H1 (cell line): Measurements from ENCODE around the gene COL17A1. TPM values are rescaled to one million over a fixed set of nuclear protein-coding genes. Genes with fewer than 3 reads are reported as not detected.
A peak's percentile ranks its signal among the peaks of the same experiment; 100 is the strongest.

ENCODE experiments used
- CTCF ChIA-PET: fragments of 300-600 bp; sonication (Branson Sonifier 250); formaldehyde crosslinking; loops from one replicate; lab custom pipeline; 2021; ENCODE audit not compliant: partially characterized antibody; lab: Charles Lee
- POLR2A ChIA-PET: fragments of 300-600 bp; sonication (Branson Sonifier 250); formaldehyde crosslinking; loops from one replicate; lab custom pipeline; 2021; ENCODE audit warnings: inconsistent platforms; ENCODE audit not compliant: partially characterized antibody; lab: Charles Lee
- DNase-seq, 2 experiments: peaks; one replicate each; pipeline versions ENCODE4 v3.0.0 to v3.0.0-alpha.2; 2010 to 2022; ENCODE audit warnings: low spot score in 2 of 2, low read depth in 1 of 2, mixed read lengths in 1 of 2
- FAIRE-seq: peaks from 2 replicates; lab custom pipeline; 2011; peaks lifted over from hg19 to GRCh38; lab: Jason Lieb, UNC
- H2AFZ ChIP-seq: 2 replicates; pipeline ENCODE4 v1.8.1; 2012; ENCODE audit warnings: low read length, inconsistent platforms
- H2AK5ac ChIP-seq: 2 replicates; pipeline ENCODE4 v1.6.1; 2013; ENCODE audit warnings: low read depth, low read length
- H2BK120ac ChIP-seq: replicated peaks from 2 replicates; pipeline ENCODE3; 2013; ENCODE audit warnings: low read depth, low read length, inconsistent platforms
- H2BK12ac ChIP-seq: 2 replicates; pipeline ENCODE4 v1.6.1; 2013; ENCODE audit warnings: low read depth, low read length
- H2BK15ac ChIP-seq: 2 replicates; pipeline ENCODE4 v1.6.1; 2013; ENCODE audit warnings: low read length
- H2BK20ac ChIP-seq: 2 replicates; pipeline ENCODE4 v1.6.1; 2013; ENCODE audit warnings: low read length
- H2BK5ac ChIP-seq: 2 replicates; pipeline ENCODE4 v1.6.1; 2013; ENCODE audit warnings: low read depth, low read length
- H3K14ac ChIP-seq: 2 replicates; pipeline ENCODE4 v1.6.1; 2013; ENCODE audit warnings: inconsistent platforms; ENCODE audit not compliant: insufficient read length
- H3K18ac ChIP-seq: 2 replicates; pipeline ENCODE4 v1.6.1; 2013; ENCODE audit warnings: low read length; ENCODE audit errors: extremely low read depth
- H3K23ac ChIP-seq: 2 replicates; pipeline ENCODE4 v1.6.1; 2013; ENCODE audit warnings: inconsistent platforms; ENCODE audit not compliant: insufficient read length
- H3K23me2 ChIP-seq: 2 replicates; pipeline ENCODE4 v1.6.1; 2013; ENCODE audit warnings: low read depth, low read length
- H3K27ac ChIP-seq: 2 replicates; pipeline ENCODE4 v1.6.1; 2011; ENCODE audit warnings: low read depth, low read length, inconsistent platforms
- H3K27me3 ChIP-seq, 4 experiments: replicated peaks in 1 of 4; 1 replicate in 1 of 4; 2 replicates in 3 of 4; pipeline versions ENCODE4 v1.6.1 to v1.8.1; 2011 to 2013; ENCODE audit warnings: low read length in 3 of 4, mild to moderate bottlenecking in 3 of 4, inconsistent platforms in 2 of 4, mixed read lengths in 2 of 4, moderate library complexity in 1 of 4; ENCODE audit not compliant: control insufficient read depth in 3 of 4, insufficient read depth in 3 of 4; ENCODE audit errors: extremely low read depth in 1 of 4
- H3K36me3 ChIP-seq, 4 experiments: 2 replicates each; pipeline versions ENCODE4 v1.6.1 to v1.8.1; 2011 to 2013; ENCODE audit warnings: mild to moderate bottlenecking in 4 of 4, low read length in 3 of 4, moderate library complexity in 2 of 4, control low read depth in 1 of 4, inconsistent platforms in 1 of 4; ENCODE audit not compliant: insufficient read depth in 4 of 4, control insufficient read depth in 2 of 4
- H3K4ac ChIP-seq: replicated peaks from 2 replicates; pipeline ENCODE3; 2013; ENCODE audit warnings: low read length, low read depth, mixed read lengths, inconsistent platforms; ENCODE audit not compliant: insufficient read length
- H3K4me1 ChIP-seq, 4 experiments: replicated peaks in 1 of 4; 1 replicate in 1 of 4; 2 replicates in 3 of 4; pipeline versions ENCODE4 v1.6.1 to v1.8.1; 2011 to 2013; ENCODE audit warnings: low read length in 3 of 4, inconsistent platforms in 2 of 4, mixed read lengths in 1 of 4; ENCODE audit not compliant: insufficient read depth in 4 of 4, control insufficient read depth in 3 of 4
- H3K4me2 ChIP-seq, 2 experiments: 2 replicates each; pipeline versions ENCODE4 v1.6.1 to v1.8.1; 2011 to 2013; ENCODE audit warnings: low read depth in 2 of 2, low read length in 2 of 2, control low read depth in 1 of 2, inconsistent platforms in 1 of 2, mild to moderate bottlenecking in 1 of 2; ENCODE audit not compliant: insufficient read depth in 1 of 2
- H3K4me3 ChIP-seq, 4 experiments: fragments of 200-600, 300-600 bp in 1 of 4; sonication (generic), shearing (Covaris generic), sonication (Bioruptor Twin) in 1 of 4; 2 replicates each; pipeline versions ENCODE4 v1.5.1 to v1.8.1; 2011 to 2016; ENCODE audit warnings: low read length in 4 of 4, low read depth in 3 of 4, control low read depth in 2 of 4, inconsistent platforms in 2 of 4, mild to moderate bottlenecking in 2 of 4, mixed read lengths in 1 of 4, moderate library complexity in 1 of 4; ENCODE audit not compliant: insufficient read depth in 2 of 4; ENCODE audit errors: extremely low read depth in 1 of 4
- H3K56ac ChIP-seq: replicated peaks from 2 replicates; pipeline ENCODE3; 2013; ENCODE audit warnings: low read depth, mild to moderate bottlenecking, mixed read lengths, low read length, inconsistent platforms; ENCODE audit not compliant: insufficient read length
- H3K79me1 ChIP-seq: 2 replicates; pipeline ENCODE4 v1.6.1; 2013; ENCODE audit warnings: low read depth, low read length, control low read depth
- H3K79me2 ChIP-seq, 2 experiments: 2 replicates each; pipeline versions ENCODE4 v1.6.1 to v1.8.1; 2012 to 2013; ENCODE audit warnings: low read length in 2 of 2, mild to moderate bottlenecking in 2 of 2, inconsistent platforms in 1 of 2; ENCODE audit not compliant: insufficient read depth in 2 of 2, control insufficient read depth in 1 of 2
- H3K9ac ChIP-seq, 4 experiments: replicated peaks in 1 of 4; 1 replicate in 1 of 4; 2 replicates in 3 of 4; pipeline versions ENCODE4 v1.6.1 to v1.8.1; 2011 to 2013; ENCODE audit warnings: low read depth in 3 of 4, low read length in 3 of 4, control low read depth in 2 of 4, mild to moderate bottlenecking in 2 of 4, moderate library complexity in 2 of 4, inconsistent platforms in 1 of 4; ENCODE audit errors: extremely low read depth in 1 of 4
- H3K9me3 ChIP-seq, 2 experiments: 2 replicates each; pipeline versions ENCODE4 v1.6.1 to v1.8.1; 2012 to 2013; ENCODE audit warnings: mild to moderate bottlenecking in 2 of 2, moderate library complexity in 2 of 2, control low read depth in 1 of 2, inconsistent platforms in 1 of 2, low read depth in 1 of 2, low read length in 1 of 2, mixed read lengths in 1 of 2; ENCODE audit not compliant: insufficient read depth in 2 of 2
- H4K20me1 ChIP-seq, 2 experiments: replicated peaks in 1 of 2; 2 replicates each; pipeline versions ENCODE3 to v1.8.1; 2011 to 2013; ENCODE audit warnings: inconsistent platforms in 2 of 2, low read length in 2 of 2, mild to moderate bottlenecking in 1 of 2; ENCODE audit not compliant: insufficient read depth in 2 of 2, control insufficient read depth in 1 of 2
- H4K5ac ChIP-seq: 2 replicates; pipeline ENCODE4 v1.6.1; 2013; ENCODE audit warnings: low read length, low read depth, mixed read lengths, inconsistent platforms; ENCODE audit not compliant: insufficient read length
- H4K8ac ChIP-seq: 2 replicates; pipeline ENCODE4 v1.8.0; 2013; ENCODE audit warnings: mild to moderate bottlenecking, moderate library complexity, low read length, inconsistent platforms; ENCODE audit not compliant: insufficient read depth; ENCODE audit errors: extremely low read depth
- H4K91ac ChIP-seq: replicated peaks from 2 replicates; pipeline ENCODE3; 2013; ENCODE audit warnings: low read length, mixed read lengths, inconsistent platforms; ENCODE audit not compliant: insufficient read length
- GTF2F1 ChIP-seq: IDR thresholded peaks from 2 replicates; pipeline ENCODE4 v1.6.1; 2012; ENCODE audit warnings: low read depth, low read length, improper control_type of control experiment, borderline replicate concordance
- POU5F1 ChIP-seq: IDR thresholded peaks from 2 replicates; pipeline ENCODE4 v1.6.1; 2011; ENCODE audit warnings: low read depth, mild to moderate bottlenecking, low read length, moderate library complexity
- RFX5 ChIP-seq: IDR thresholded peaks from 2 replicates; pipeline ENCODE4 v1.6.1; 2011; ENCODE audit warnings: low read depth, low read length, improper control_type of control experiment, borderline replicate concordance
- WGBS, 2 experiments: shearing (Covaris generic) in 1 of 2; methylation state at CpG; one replicate each; pipeline versions ENCODE4 v1.1.6 to v1.1.7; 2013 to 2015; ENCODE audit warnings: low lambda C conversion rate in 2 of 2, mixed read lengths in 2 of 2, inconsistent platforms in 1 of 2, low coverage in 1 of 2, missing lambda C conversion rate in 1 of 2; ENCODE audit not compliant: insufficient replicate concordance in 2 of 2, insufficient coverage in 1 of 2, insufficient read length in 1 of 2; ENCODE audit errors: extremely low coverage in 1 of 2, missing lambda C conversion rate in 1 of 2; 5-methylcytosine and 5-hydroxymethylcytosine counted together
- polyA plus RNA-seq, 7 experiments: library from polyadenylated mRNA; depleted of rRNA in 3 of 7; stranded (reverse) in 5 of 7; unstranded in 2 of 7; fragments of >200 nt in 5 of 7; fragments of 200-250 nt in 2 of 7; gene quantifications; 1 replicate in 5 of 7; 2 replicates in 1 of 7; 4 replicates in 1 of 7; pipeline versions ENCODE4 v1.2.1 to v1.2.3, GENCODE V29; 2011 to 2013; ENCODE audit warnings: missing spikeins in 2 of 7, mixed read lengths in 2 of 7
- total RNA-seq: library from RNA; stranded (reverse); fragmentation: NEBNext Ultra II Directional; extraction: Animal tissue kit (Norgen Biotek cat#: 25700); gene quantifications from 2 replicates; pipeline ENCODE4 v1.2.1, GENCODE V29; 2021
- TF ChIP-seq, protein P1 (sequence below): IDR thresholded peaks from 2 replicates; pipeline ENCODE4 v1.6.1; 2012; ENCODE audit warnings: inconsistent platforms

COL17A1 gene
- total and polyA plus RNA-seq, 2 of the 8 experiments (the other 6 are each of a cell fraction or from before 2014, with no cell fraction given), result 0.35 to 0.37 TPM

DNA sequence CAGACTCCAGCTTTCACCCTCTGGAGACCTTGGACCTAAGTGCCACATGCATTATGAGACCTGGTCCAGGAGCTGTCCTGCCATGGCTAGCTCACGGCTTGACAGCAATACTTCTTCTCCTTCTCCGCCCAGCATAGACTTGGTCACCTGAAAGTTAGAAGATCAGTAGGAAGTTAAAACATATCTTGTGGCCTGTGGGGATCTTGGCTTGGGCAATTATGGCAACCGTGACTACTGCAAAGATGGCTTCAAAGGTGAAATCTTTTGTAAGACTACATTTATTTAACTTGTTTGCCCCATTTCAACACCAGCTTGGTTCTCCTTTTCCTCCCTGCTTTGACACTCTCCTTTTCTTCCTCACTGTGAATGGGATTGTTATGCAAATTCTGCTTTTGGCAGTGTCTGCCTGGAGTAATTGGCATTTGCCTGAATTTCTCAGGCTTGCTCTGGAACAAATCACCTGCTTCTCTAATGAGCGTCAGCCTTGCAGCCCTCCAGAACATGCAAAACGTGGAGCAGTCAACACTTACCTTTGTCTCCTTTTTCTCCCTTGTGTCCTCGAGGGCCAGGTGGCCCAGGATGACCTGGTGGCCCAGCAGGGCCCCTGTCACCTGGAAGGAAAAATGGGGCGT is 53.4 kb downstream of the COL17A1 start:
- no peak overlapping the region for H2BK15ac ChIP-seq
- H2AK5ac ChIP-seq, result peak overlapping the region; percentile 33; the same call in 1 of the 2 replicates
- H3K18ac ChIP-seq, result no peak overlapping the region
- H3K23me2 ChIP-seq, result peaks cover 6% of the 10 kb centered on the region; the same call in 1 of the 2 replicates
- no peak overlapping the region; a peak in 1 of 8 replicates for H3K4me3 ChIP-seq
- ChIA-PET POLR2A (interaction anchor here (0.9 to 1.4 kb wide), 3 partner anchors 44 to 89 kb away, joined by 3 to 7 read pairs (median 3); partner anchors contain the start of gene SFR1), CTCF (interaction anchor here (1.0 to 3.6 kb wide), 10 partner anchors 9 to 242 kb away, joined by 3 to 11 read pairs (median 4); partner anchors contain the start of gene SFR1)
- peaks cover 2 to 5% of the 10 kb centered on the region in 2 experiments for H4K20me1 ChIP-seq
- H3K27ac ChIP-seq, result no peak overlapping the region
- TF ChIP-seq POU5F1, result peak; percentile 88
- no peak for TF ChIP-seq GTF2F1
- TF ChIP-seq, protein P1, sequence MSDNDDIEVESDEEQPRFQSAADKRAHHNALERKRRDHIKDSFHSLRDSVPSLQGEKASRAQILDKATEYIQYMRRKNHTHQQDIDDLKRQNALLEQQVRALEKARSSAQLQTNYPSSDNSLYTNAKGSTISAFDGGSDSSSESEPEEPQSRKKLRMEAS, result 0 out of 2 replicates have a peak, but pooled peaks have one; percentile 16
- no peak for TF ChIP-seq RFX5
- H4K8ac ChIP-seq, result no peak overlapping the region
- H4K91ac ChIP-seq, result no peak overlapping the region
- H2BK12ac ChIP-seq, result peak overlapping the region; percentile 56; the same call in 1 of the 2 replicates
- no peak overlapping the region for H3K14ac ChIP-seq
- H3K4me2 ChIP-seq, result peak overlapping the region; percentile 40 to 48
- no peak overlapping the region for H4K5ac ChIP-seq
- no peak overlapping the region for H3K9ac ChIP-seq
- no peaks in the 10 kb centered on the region for H3K79me2 ChIP-seq
- no peak overlapping the region for H3K23ac ChIP-seq
- H2BK20ac ChIP-seq, result no peak overlapping the region; the same call in 1 of the 2 replicates
- 63% methylated on average over 7 of the region's 7 CpGs; no CpG with 5 or more reads in 1 of the 2 experiments for WGBS, 2 experiments
- H3K4me1 ChIP-seq, result peaks cover 3 to 15% (median 10%) of the 10 kb centered on the region in 4 experiments; a peak in 5 of 7 replicates
- DNase-seq (peak in 1 of 2 experiments; percentile 48), FAIRE-seq (peak; percentile 95)
- no peak overlapping the region for H3K56ac ChIP-seq
- H2BK5ac ChIP-seq, result peak overlapping the region; percentile 14
- H3K27me3 ChIP-seq, result no peaks in the 10 kb centered on the region
- no peaks in the 10 kb centered on the region; a peak in 1 of 8 replicates for H3K36me3 ChIP-seq
- H3K4ac ChIP-seq, result no peak overlapping the region
- no peaks in the 10 kb centered on the region; the same call in 1 of the 2 replicates for H3K79me1 ChIP-seq
- no peaks in the 10 kb centered on the region for H3K9me3 ChIP-seq
- H2AFZ ChIP-seq, result no peak overlapping the region
- no peak overlapping the region for H2BK120ac ChIP-seq
